ENCODE measurements around the gene DLX5. TPM values are rescaled to one million over a fixed set of nuclear protein-coding genes. Genes with fewer than 3 reads are reported as not detected.

The DLX5 gene
- total RNA-seq, 1 experiment from 2014 or later = 0.87 TPM

GRCh38 chr7:96997512-96998032, 27.1 kb downstream of the DLX5 start:
- DNase-seq (ENCODE audit: low read depth, low spot score) = no peak
- in situ Hi-C loops (cut with HindIII; ENCODE audit: low pct_unique_long_range_greater_than_20kb, low sequenced_read_pairs) = no loop called here

DNA sequence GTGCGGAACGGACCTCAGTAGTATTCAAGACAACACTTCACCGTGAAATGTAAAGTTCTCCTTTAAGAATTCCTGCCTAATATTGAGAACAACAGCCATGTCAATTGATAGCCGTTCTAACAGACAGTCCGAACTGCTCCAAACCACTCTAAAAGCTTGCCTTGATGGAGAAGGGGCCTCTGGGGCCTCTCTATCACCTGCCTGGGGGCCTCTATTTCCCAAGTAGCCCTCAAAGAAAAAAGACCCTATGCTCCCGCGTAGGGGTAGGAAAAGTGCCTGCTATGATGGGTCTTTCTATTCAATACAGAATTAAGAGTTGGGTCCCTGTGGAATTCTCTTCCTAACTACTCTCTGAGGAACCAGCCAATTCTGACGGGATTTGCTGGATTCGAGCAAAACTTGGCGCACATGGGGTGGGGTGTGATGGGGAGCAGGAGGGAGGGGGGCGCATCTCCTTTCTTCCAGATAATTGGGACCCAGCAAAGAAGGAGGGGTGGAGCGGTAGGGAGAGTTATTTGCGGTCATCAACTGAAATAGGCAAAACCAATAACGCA, 27.6 kb downstream of the DLX5 start:
- DNase-seq (ENCODE audit: low read depth, low spot score) = no peak
- in situ Hi-C loops (cut with HindIII; ENCODE audit: low pct_unique_long_range_greater_than_20kb, low sequenced_read_pairs) = no loop called here

- DNase-seq (ENCODE audit: low read depth, low spot score) = no peak
- in situ Hi-C loops (cut with HindIII; ENCODE audit: low pct_unique_long_range_greater_than_20kb, low sequenced_read_pairs) = no loop called here
These were observed 28.3 kb downstream of the DLX5 start for GRCh38 chr7:96996111-96996957.

- no peak for DNase-seq (ENCODE audit: low read depth, low spot score)
- in situ Hi-C loops (cut with HindIII; ENCODE audit: low pct_unique_long_range_greater_than_20kb, low sequenced_read_pairs) = no loop called here
These were observed 29.1 kb downstream of the DLX5 start for GRCh38 chr7:96995406-96996110.

GRCh38 chr7:96993980-96994379, 30.7 kb downstream of the DLX5 start:
- no peak for DNase-seq (ENCODE audit: low read depth, low spot score)
- in situ Hi-C loops (cut with HindIII; ENCODE audit: low pct_unique_long_range_greater_than_20kb, low sequenced_read_pairs) = no loop called here

GRCh38 chr7:96993094-96993865, 31.4 kb downstream of the DLX5 start:
- in situ Hi-C loops (cut with HindIII; ENCODE audit: low pct_unique_long_range_greater_than_20kb, low sequenced_read_pairs) = no loop called here
- no peak for DNase-seq (ENCODE audit: low read depth, low spot score)

- in situ Hi-C loops (cut with HindIII; ENCODE audit: low pct_unique_long_range_greater_than_20kb, low sequenced_read_pairs) = no loop called here
- DNase-seq (ENCODE audit: low read depth, low spot score) = no peak
These were observed 32.2 kb downstream of the DLX5 start for GRCh38 chr7:96992192-96993005.

GRCh38 chr7:96991546-96992191, 33.0 kb downstream of the DLX5 start:
- in situ Hi-C loops (cut with HindIII; ENCODE audit: low pct_unique_long_range_greater_than_20kb, low sequenced_read_pairs) = no loop called here
- DNase-seq (ENCODE audit: low read depth, low spot score) = no peak

DNA sequence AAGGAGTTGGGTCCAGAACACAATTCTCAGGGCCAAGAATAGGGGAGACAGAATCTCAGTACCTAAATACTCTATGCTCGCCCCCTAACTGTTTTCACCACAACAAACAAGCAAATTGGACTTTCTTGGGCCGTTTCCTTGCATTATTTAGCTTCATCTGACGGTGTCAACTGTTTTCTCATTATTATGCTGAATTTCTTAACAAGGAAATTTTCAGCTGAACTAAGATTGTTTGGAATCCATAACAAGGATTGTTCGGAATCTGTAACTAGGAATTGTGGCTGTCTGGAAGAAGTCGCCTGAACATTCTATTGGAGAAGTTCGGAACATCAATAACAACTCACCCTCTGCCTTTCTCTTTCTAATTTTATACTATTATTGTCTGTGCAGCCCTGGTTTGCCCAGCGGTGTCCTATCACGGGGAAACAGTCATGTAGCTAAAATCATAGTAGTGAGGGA, 34.7 kb downstream of the DLX5 start:
- no peak for DNase-seq (ENCODE audit: low read depth, low spot score)
- in situ Hi-C loops (cut with HindIII; ENCODE audit: low pct_unique_long_range_greater_than_20kb, low sequenced_read_pairs) = no loop called here

- DNase-seq (ENCODE audit: low read depth, low spot score) = no peak
- in situ Hi-C loops (cut with HindIII; ENCODE audit: low pct_unique_long_range_greater_than_20kb, low sequenced_read_pairs) = no loop called here
These were observed 35.3 kb downstream of the DLX5 start for GRCh38 chr7:96989241-96989858.

DNA sequence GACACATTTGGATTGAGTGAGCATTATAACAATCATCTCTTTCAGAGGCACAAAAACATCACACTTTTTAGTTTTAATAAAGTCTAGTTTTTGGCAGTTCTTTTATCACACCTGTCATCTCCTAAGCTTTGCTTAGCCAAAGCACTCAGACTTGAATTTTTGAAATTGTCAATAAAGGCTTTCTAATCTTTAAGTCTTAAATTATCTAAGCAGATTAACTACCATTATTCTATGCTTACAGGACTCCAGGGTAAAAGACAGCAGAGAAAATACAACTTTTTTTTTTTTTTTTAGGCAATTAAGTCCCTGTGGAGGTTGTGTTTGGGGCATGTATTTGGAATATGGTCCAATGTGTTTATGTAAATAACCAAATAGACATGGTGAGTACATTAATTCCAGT, 36.9 kb downstream of the DLX5 start:
- no peak for DNase-seq (ENCODE audit: low read depth, low spot score)
- in situ Hi-C loops (cut with HindIII; ENCODE audit: low pct_unique_long_range_greater_than_20kb, low sequenced_read_pairs) = no loop called here

GRCh38 chr7:96986901-96987300, 37.7 kb downstream of the DLX5 start:
- in situ Hi-C loops (cut with HindIII; ENCODE audit: low pct_unique_long_range_greater_than_20kb, low sequenced_read_pairs) = no loop called here
- no peak for DNase-seq (ENCODE audit: low read depth, low spot score)

- in situ Hi-C loops (cut with HindIII; ENCODE audit: low pct_unique_long_range_greater_than_20kb, low sequenced_read_pairs) = no loop called here
- DNase-seq (ENCODE audit: low read depth, low spot score) = no peak
These were observed 38.6 kb downstream of the DLX5 start for GRCh38 chr7:96985992-96986391.

GRCh38 chr7:96982586-96982985, 42.0 kb downstream of the DLX5 start:
- in situ Hi-C loops (cut with HindIII; ENCODE audit: low pct_unique_long_range_greater_than_20kb, low sequenced_read_pairs) = no loop called here
- DNase-seq (ENCODE audit: low read depth, low spot score) = no peak

GRCh38 chr7:96979551-96980276, 44.9 kb downstream of the DLX5 start:
- in situ Hi-C loops (cut with HindIII; ENCODE audit: low pct_unique_long_range_greater_than_20kb, low sequenced_read_pairs) = no loop called here
- no peak for DNase-seq (ENCODE audit: low read depth, low spot score)

GRCh38 chr7:96977445-96977844, 47.2 kb downstream of the DLX5 start:
- in situ Hi-C loops (cut with HindIII; ENCODE audit: low pct_unique_long_range_greater_than_20kb, low sequenced_read_pairs) = no loop called here
- DNase-seq (ENCODE audit: low read depth, low spot score) = no peak
